HG02885 (cell line): ENCODE measurements around the gene SREBF1.

ENCODE experiments used
- ATAC-seq: cut with Tn5 transposase; IDR thresholded peaks from one replicate; pipeline ENCODE4 v1.9.1; 2021; ENCODE audit warnings: mild to moderate bottlenecking; ENCODE audit not compliant: unreplicated experiment, poor library complexity

SREBF1 gene

GRCh38 chr17:17842111-17842876 is 5.5 kb upstream of the SREBF1 start:
- no peak for ATAC-seq

DNA sequence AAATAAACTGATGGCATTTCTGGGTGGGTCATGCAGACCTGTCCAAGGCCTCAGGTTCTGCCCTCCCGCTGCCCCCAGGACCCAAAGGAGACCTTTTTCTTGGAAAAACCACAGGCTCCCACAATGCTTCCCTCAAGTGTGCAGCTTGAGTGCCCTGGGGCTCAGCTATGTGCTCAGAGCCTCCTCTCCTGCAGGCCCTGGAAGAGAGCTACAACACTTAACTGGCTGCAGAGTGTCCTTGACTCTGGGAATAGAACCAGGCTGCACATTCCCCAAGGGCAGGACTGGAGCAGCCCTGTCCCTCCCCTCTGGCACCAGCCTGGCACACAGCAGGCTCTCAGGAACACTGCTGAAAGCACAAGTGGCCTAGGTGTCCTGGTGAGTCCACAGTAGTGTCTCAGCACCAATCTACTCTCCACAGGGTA is 4.8 kb upstream of the SREBF1 start:
- no peak for ATAC-seq

DNA sequence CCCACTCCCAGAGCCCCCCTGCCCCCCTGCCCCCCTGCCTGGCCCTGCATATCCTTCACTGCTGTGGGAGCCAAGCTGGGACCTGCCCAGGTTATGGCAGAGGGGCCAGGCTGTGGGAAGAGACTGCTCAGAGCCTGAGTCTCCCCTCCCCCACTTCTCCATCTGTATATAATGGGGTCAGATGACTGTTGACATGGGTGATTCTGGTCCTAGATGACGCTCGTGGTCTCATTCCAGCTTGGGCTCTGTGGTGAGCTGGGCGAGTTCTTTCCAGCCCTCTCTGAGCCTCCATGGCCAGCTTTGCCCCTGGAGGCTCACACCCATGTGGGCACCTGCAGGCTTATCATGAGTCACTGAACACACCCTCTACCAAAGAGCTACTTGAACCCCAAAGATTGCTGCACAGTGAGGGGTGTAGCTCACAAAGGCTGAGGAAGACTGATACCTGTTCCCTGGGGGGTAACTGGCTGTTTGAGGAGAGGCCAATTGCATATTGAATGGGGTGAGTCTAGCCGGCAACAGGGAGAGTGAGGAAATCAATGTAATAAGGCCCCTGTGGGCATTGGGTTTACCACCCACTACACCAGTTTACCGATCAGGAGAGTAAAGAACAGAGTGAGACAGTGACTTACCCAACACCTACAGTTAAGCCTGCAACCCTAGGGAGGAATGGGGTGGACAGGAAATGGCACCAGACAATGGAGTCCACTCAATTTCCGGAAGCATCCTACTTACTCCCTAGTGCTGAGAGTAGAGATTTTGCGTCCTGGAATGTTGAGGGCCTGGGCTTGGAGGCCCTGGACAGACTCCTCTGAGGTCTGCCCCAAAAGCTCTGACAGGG is 4.2 kb upstream of the SREBF1 start:
- ATAC-seq, result no peak

GRCh38 chr17:17839791-17840707 is 3.3 kb upstream of the SREBF1 start:
- ATAC-seq, result peak; percentile 72

GRCh38 chr17:17837966-17838962 is 1.5 kb upstream of the SREBF1 start:
- ATAC-seq, result no peak

GRCh38 chr17:17837380-17837821 is 615 bp upstream of the SREBF1 start:
- ATAC-seq, result no peak

DNA sequence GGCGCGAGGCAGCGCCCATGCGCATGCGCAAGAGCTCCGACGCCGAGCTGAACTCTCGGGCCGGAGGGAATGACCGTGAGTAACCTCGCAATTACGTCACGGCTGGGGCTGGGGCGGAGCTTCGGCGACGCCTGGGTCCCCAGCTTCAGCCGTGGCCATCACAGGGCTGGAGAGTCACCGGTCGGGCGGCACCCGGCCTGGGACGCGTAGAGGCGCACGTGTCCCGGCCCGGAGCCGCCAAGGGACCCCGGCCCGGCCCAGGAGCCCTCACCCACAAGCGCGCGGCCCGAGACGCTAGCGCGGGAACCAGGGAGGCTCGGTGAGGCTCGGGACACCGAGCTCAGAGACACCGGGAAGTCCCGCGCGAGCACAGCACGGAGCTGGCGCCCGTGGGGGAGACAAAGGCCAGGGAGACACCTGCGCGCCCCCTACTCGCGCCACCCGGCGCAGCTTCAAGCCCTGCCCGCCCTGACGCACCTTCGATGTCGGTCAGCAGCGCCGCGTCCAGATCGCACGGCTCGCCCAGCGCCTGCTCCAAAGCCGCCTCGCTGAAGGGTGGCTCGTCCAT is 452 bp downstream of the SREBF1 start:
- ATAC-seq, result peak; percentile 72

GRCh38 chr17:17835415-17836249 is 1.2 kb downstream of the SREBF1 start:
- no peak for ATAC-seq

DNA sequence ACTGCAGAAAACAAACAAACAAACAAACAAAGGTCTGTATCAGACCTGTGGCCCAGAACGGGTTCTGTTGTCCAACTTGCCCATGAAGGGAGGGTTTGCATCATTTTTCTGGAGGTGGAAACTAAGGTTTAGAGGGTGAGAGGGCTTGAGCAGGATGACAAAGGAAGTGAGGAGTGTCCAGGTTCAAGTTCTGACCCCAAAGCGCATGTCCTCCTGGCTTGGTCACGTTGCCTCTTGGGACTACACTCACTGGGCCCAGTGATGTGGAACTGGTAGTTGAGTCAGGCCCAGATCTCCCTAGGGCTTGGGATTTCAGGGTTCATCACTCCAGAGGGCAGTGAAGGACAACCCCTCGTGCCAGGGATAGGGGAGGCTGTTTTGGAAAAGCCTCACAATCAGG is 1.8 kb downstream of the SREBF1 start:
- no peak for ATAC-seq

- ATAC-seq, result no peak
Observed at GRCh38 chr17:17833658-17834357, 3.0 kb downstream of the SREBF1 start.

DNA sequence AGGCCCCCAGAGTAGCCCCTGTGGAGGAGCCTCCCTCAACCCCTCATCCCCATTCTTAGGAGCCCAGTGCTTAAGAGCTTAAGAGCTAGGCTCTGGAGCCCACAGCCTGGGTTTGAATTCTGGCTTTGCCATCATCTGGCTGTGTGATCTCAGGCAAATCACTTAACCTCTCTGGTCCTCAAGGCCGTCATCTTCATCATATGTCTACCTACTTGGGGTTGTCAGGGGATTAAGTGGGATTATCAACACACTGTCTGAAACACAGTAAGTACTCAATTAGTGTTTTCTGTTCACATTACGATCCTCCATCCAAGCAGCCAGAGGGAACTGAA is 4.8 kb downstream of the SREBF1 start:
- ATAC-seq, result no peak

- ATAC-seq, result no peak
Observed at GRCh38 chr17:17831208-17832031, 5.4 kb downstream of the SREBF1 start.

- no peak for ATAC-seq
Observed at GRCh38 chr17:17830740-17831207, 6.0 kb downstream of the SREBF1 start.

DNA sequence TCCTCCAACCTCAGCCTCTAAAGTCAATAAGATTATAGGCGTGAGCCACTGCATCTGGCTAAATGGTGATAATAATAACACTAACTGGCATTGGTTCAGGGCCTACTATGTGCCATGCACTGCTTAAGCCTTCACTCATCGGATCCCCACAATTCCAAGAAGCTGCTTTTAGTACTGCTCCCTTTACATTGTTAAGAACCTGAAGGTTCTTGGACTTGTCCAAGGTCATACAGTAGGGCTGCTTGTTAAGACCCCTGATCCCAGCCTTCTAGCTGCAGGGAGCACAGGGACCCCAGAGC is 6.6 kb downstream of the SREBF1 start:
- no peak for ATAC-seq

DNA sequence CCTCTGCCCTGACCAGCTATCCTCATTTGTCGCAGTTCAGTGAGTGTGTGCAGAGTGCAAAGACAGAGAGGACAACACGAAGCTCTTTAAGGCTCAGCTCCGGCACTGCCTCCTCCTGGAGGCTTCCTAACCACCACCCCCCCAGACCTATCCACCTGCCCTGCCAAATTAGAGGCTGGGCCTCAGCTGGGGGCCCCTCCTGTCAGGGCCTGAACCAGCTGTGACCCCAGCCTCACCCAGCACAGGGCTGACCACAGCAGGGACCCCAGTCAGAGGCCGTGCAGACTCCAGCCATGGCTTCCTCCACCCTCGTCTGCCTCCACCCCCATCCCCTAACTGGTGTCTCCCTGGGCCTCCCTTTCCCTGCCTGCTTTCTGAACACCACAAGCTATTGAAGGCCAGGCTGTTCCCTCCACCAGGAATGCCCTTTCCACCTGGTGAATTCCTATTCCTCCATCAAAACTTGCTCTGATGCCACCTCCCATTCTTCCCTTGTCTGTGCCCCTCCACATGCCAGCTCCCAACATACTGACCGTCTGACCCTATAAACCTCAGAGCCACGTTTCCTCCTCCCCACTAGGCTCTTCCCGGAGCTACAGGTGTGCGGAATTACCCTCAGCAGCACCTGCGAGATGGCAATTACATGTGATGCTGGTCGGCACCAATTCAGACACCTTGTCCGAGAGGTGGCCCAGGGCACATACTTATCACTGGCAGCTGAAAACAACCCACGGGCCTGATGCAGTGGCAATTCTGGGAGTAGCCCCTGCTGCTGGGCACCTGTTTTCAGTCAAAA is 8.8 kb downstream of the SREBF1 start:
- ATAC-seq, result no peak
